GM18907 (cell line): Measurements from ENCODE around the gene ZNF679.
A peak's percentile ranks its signal among the peaks of the same experiment; 100 is the strongest.
"Not testable (repeated sequence)": the region's sequence is repeated elsewhere in the genome, so short reads cannot be mapped to it uniquely, and the experiment has no call there.

Source experiments
- ATAC-seq: cut with Tn5 transposase; IDR thresholded peaks from one replicate; pipeline ENCODE4 v1.9.1; 2021; ENCODE audit warnings: mild to moderate bottlenecking, moderate library complexity; ENCODE audit not compliant: unreplicated experiment

The ZNF679 gene

DNA sequence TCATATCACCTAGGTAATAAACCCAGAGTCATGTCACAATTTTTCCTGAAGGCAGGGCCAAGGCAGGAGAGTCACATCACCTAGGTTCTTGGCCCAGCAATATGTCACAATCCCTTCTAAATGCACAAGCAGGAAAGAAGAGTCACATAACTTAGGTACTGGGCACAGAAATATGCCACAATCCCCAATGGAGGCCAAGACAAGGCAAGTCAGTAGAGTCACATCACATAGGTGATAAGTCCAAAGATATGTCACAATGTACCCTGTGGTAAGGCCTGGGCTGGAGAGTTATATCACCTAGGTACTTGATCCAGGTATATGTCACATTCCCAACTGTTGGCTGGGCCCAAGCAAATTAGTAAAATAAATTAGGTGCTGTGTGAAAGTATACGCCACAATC, at the start of gene ZNF679:
Gene ZNF679, plus strand, starts transcription at position 301 of the 400 bp plus-strand sequence. CDS start 20,644 bp downstream, outside the sequence.
- not testable (repeated sequence) for ATAC-seq

DNA sequence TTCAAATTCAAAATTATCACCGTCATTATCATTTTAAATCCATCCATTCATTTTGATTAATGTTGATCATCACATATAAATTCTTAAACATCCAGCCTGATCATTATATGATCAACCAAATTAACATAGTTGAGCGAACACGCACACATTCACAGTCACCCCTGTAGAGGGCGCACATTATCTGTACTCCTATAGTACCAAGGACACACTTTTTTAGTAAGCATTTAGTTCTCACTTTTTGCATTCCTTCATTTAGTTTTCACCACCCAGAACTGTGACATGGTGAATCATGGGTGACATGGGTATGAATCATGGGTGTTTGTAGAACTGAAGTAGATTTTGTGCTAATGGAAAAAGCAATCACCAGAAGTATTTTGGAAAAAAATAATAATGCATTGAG, 47.3 kb upstream of the ZNF679 start:
- ATAC-seq: no peak

DNA sequence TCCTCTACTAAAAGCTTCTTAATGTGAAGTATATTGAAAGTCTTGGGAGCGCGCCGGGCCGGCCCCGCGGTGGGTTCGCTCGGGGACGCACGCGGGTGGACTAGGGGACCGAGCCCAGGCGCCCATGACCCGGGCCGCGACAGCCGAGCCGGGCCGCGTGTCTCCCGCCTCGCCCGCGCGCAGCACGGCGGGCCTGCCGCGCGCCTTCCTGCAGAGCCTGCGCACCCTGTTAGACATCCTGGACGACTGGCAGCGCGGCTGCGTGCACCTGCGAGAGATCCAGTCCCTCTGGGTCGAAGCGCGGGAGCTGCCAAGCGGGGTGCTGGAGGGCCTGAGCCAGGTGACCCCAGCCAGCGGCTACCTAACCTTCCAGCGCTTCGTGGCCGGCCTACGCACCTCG, 46.7 kb upstream of the ZNF679 start:
- ATAC-seq: no peak

DNA sequence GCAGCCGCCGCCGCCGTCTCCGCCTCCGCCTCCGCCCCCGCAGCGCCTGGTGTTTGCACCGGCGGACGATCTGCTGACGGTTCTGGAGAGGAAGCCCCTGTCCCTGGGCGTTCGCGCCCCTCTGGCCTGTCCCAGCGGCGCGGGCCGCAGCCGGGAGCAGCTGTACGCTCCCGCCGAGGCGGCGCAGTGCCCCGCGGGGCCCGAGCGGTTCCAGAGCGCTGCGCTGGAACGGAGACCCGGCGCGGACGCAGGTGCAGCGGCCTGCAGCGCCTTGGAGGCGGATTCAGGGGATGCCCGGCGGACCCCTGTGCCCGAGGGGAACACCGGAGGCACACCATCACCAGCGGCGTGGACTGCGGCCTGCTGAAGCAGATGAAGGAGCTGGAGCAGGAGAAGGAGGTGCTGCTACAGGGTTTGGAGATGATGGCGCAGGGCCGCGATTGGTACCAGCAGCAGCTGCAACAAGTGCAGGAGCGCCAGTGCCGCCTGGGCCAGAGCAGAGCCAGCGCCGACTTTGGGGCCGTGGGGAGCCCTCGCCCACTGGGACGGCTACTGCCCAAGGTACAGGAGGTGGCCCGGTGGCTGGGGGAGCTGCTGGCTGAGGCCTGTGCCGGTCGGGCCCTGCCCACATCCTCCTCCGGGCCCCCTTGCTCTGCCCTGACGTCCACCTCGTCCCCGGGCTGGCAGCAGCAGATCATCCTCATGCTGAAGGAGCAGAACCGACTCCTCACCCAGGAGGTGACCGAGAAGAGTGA, 46.1 kb upstream of the ZNF679 start:
- ATAC-seq: no peak

DNA sequence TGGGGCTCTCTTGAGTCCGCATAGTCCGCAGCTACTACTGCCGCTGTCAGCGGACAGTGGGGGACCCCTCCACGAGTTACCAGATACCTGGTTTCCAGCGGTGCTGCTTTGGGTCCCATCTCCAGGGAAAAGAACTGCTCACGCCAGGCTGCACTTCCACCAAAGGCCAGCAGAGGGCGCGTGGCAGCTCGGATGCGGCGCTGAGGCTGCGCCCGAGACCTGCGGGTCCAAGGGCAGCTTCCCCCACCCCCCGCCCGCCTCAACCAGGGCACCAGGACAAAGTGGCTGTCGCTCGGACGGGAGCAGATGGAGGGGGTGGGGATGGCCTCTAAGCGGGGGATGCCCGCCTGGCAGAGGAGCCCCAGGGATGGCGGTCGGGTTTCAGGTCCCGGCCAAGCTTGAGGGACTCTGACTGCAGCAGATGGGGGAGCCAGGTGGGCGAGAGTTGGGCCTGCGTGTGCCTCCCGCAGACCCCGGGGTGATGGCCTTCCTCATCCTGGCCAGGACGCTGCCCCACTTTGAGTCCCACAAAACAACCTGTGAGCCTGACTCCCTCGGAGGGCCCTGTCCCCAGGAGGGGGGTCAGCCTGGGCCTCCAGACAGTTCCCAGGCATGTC, 45.0 kb upstream of the ZNF679 start:
- ATAC-seq: no peak

DNA sequence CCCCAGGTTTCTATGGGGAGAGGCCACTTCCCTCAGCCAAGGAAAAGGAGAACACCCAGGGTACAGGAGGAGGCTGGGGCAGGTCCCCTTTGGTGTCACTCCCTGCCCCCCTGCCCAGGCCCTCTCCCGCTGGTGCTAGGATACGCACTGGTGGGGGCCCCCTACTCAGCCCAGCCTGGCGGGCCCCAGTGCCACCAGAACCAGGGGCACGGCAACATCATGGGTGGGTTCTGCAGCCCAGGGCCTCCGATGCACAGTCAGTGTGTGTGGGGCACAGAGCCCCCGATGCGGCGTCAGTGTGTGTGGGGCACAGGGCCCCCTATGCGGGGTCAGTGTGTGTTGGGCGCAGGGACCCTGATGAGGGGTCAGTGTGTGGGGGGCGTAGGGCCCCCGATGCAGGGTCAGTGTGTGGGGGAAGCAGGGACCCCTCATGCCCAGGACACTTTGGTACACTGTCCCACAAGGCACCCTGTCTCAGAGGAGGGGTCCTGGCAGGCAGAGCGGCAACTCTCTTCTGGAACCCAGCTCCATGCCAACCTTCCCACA, 44.4 kb upstream of the ZNF679 start:
- no peak for ATAC-seq

DNA sequence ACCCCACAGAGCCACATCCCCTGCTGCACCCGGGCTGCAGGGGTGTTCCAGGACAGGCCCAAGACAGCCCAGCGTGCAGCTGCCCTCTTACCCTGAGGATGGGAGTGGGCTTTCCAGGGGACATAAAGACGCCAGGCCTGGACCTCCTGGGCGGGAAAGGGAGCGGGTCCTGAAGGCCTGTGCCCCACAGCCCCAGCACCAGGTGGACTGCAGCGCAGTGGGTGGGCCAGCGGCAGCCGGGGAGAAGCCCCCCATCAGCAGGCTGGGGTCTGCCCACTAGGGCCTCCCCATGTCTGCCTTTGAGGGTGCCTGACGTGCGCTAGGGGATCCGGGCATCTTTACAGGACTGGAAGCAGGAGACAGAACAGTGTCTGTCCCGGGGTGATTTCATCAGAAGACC, 43.9 kb upstream of the ZNF679 start:
- no peak for ATAC-seq

DNA sequence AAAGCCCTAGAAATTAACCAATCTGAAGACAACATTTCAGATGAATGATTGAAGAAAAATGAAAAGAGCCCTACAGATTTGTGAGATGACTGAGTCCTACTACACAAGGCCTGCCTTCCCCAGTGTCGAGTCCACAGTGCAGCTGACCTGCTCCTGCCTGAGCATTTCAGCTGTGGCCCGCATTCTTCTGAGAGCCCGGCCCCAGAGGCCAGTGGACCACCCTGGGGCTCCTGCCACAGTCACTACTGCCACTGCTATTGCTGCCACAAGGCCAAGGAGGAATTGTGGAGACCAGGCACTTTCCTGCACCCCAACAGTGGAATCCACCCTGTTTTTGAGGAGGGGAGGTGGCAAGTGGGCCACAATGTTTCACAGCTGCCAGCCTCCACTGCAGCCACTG, 40.9 kb upstream of the ZNF679 start:
- no peak for ATAC-seq

DNA sequence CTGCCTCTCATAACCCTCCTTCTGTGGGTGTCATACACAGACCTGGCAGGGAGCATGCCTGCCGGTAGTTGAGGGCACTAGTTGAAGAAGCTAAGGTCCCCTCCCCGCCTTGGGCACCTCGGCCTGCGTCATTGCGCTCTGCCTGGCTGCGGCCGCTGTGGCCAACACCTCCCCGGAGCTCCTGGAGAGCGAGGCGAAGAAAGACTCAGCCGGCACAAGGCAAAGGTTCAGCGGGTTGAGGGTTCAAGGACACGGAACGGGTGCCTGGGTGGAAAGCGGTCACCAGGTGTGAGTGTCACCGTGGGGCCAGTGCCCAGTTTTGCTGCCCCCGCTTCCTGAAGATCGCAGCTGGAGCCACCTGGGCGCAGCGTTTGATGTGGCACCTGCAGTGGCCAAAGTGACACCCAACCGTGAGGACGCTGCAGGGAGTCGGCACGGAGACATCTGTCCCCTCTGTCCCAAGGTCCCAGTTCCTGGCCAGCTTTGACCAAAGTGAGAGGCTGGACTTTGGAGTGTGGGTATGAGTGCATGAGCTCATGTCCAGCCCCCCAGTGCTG, 36.0 kb upstream of the ZNF679 start:
- ATAC-seq: no peak

DNA sequence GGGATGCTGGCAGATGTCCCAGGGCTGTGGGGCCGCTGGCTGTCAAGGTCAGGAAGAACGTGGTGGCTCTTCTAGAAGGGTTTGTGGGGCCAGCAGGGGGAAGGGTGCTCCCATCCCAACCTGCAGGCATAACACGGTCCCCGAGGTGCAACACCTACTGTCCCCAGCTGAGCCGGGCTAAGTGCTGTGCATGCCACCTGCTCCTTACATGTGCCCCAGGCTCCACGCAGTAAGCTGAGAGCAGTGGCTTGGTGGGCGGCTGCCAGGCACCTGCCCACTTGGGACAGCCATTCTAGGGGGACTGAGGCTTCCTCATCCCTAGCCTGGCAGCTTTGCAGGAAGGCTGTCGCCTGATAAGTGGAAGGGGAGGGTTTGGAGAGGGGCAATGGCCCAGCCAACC, 35.5 kb upstream of the ZNF679 start:
- ATAC-seq: no peak

DNA sequence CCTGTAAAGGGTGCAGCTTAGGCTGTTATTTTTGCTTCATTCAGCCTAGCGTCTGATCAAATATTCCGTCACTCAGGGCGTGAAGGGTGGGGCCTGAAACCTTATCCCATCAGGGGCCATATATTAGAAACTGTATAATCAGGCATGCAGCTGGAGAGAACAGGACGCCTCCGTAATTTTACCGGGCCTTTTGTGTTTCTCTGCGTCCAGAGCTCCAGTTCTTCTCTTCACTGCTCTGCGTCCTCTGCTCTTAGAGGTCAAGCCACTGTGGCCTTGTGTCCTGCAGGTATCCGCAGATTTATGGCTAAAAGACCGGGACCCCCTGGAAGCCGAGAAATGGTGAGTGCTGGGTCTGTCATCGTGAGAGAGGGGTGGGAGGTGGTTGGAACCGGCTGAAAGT, 21.4 kb upstream of the ZNF679 start, which contains the start of gene ZNF735:
Gene ZNF735, plus strand, starts transcription at position 301 of the 400 bp plus-strand sequence. Its CDS starts 0 bp downstream, at position 301.
- ATAC-seq: no peak

DNA sequence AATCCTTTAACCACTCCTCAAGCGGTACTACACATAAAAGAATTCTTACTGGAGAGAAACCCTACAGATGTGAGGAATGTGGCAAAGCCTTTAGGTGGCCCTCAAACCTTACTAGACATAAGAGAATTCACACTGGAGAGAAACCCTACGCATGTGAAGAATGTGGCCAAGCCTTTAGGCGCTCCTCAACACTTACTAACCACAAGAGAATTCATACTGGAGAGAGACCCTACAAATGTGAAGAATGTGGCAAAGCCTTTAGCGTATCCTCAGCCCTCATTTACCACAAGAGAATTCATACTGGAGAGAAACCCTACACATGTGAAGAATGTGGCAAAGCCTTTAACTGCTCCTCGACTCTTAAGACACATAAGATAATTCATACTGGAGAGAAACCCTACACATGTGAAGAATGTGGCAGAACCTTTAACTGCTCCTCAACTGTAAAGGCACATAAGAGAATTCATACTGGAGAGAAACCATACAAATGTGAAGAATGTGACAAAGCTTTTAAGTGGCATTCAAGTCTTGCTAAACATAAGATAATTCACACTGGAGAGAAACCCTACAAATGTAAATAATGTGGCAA, 8.5 kb upstream of the ZNF679 start:
- not testable (repeated sequence) for ATAC-seq

DNA sequence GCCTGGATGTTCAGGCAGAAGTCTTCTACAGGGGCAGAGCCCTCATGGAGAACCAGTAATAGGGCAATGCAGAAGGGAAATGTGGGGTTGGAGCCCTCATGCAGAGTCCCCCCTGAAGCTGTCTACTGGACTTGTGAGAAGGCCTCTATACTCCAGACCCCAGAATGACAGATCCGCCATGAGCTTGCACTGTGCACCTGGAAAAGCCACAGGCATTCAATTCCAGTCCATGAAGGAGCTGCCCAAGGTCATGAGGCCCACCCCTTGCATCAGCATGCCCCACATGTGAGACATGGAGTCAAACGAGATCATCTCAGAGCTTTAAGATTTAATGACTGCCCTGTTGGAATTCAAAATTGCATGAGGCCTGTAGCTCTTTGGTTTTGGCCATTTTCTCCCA, 4.9 kb upstream of the ZNF679 start:
- no peak for ATAC-seq

DNA sequence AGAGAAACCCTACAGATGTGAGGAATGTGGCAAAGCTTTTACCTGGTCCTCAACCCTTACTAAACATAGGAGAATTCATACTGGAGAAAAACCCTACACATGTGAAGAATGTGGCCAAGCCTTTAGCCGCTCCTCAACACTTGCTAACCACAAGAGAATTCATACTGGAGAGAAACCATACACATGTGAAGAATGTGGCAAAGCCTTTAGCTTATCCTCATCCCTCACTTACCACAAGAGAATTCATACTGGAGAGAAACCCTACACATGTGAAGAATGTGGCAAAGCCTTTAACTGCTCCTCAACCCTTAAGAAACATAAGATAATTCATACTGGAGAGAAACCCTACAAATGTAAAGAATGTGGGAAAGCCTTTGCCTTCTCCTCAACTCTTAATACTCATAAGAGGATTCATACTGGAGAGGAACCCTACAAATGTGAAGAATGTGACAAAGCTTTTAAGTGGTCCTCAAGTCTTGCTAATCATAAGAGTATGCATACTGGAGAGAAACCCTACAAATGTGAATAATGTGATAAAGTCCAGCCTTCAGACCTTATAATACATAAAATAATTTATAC, 38.2 kb downstream of the ZNF679 start:
- no peak for ATAC-seq

DNA sequence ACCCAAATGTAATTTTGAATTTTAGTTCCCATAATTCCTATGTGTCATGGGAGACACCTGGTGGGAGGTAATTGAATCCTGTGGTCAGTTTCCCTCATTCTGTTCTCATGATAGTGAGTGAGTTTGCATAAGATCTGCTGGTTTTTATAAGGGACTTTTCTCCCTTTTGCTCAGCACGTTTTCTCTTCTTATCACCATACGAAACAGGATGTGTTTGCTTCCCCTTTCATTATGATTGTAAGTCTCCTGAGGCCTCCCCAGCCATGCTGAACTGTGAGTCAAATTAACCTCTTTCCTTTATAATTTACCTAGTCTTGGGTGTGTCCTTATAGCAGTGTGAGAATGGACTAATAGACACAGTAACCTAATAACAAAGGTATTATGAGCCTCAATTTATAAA, 49.4 kb downstream of the ZNF679 start:
- no peak for ATAC-seq

DNA sequence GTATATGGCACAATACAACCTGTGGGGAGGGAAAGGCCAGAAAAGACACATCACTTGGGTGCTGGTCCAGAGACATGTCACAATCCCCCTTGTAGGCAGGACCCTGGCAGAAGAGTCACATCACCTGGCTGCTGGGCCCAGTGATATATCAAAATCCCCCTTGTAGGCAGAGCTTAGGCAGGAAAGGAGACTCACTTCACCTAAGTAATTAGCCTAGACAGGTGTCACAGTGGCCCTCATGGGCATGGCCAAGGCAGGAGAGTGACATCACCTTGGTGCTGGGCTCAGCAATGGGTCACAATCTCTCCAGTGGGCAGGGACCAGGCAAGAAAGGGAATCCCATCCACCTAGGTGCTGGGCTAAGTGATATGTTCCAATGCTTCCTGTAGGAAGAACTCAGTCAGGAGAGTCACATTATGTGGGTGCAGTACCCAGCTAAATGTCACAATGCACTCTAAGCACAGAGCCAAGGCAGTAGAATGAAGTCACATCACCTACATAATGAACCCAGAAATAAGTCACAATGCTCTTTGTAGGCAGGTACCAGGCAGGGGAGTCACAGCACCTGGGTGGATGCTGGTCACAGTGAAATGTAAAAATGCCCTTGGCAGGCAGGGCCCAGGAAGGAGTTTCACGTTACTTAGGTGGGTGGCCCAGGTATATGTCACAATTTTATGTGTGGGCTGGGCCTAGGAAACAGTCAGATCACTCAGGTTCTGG, 66.6 kb downstream of the ZNF679 start:
- no peak for ATAC-seq

DNA sequence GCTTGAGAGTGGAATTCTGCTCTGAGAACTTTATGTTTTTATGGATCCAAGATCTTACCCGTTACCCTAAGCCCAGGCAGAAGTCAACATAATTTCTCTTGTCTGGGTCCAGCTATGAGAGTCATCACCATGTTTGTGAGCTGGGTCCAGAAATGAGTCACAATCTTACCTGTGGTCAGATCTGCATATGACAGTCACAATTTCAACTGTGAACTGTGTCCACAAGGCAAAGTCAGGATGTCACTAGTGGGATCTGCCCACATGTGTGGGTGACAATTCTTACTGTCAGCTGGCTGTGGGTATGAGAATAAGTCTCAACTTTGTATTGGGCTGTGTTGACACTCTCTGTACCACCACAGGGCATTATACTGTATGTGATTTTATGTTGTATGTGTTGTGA, 69.1 kb downstream of the ZNF679 start:
- ATAC-seq: not testable (repeated sequence)

DNA sequence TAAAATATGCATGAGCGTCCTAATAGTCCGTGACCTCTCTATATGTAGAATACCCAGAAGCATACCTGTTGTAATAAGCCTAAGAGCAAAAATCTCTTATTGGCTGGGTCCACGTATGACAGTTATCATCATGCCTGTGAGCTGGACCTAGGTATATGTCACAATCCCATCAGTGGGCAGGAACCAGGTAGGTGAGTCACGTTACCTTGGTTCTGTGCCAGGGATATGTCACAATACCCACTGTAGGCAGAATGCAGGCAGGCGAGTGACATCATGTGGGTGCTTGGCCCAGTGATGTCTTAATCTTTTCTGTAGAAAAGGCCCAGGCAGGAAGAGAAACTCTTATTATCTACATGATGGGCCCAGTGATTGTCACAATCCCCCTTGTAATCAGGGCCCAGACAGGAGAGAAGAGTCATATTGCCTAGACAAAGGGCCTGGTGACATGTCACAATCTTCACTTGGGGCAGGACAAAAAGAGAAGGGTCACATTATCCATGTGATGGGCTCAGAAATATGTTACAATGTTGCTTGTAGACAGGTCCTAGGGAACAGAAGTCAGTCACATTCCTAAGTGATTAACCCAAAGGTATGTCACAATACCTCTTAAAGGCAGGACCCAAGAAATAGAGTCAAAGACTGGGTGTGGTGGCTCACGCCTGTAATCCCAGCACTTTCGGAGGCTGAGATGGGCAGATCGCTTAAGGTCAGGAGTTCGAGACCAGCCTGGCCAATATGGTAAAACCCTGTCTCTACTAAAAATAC, 72.5 kb downstream of the ZNF679 start:
- no peak for ATAC-seq

DNA sequence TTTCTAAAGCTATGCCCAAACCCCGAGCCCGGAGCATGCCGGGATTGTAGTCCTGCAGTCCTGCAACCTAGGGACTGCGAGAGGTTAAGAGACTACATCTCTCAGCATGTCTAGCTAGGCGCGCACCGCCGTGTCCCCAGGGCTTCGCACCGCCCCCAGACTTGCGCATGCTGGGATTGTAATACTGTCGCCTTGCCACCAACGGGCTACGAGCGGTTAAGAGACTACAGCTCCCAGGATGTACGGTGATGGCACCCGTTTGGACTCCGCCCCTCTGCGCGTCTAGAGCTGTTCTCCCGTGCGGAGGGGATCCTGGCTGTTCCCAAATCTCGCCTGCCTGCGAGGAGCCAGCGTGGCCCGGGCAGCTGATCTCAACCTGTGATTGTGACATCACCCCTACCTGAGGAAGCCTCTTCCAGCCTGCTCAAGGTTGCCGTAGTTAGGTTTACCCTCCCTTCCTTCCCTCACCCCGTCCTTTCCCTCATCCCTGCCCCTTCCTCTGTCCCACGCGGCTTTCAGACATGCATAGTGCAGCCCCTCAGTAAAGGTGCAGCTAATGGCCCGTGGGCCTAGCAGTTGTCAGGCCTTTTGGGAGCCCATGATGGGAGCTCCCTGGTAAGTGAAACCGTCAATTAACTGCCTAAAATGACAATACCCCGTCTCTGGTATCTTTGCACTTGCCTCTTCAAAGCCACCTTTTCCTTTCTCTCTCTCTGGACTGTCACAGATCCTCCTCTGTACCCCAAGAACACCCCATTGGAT, 79.2 kb downstream of the ZNF679 start:
- ATAC-seq: peak; percentile 99
